ENCODE data around the gene RSF1.

RSF1 gene

GRCh38 chr11:77749232-77749631 lies 71.3 kb downstream of the RSF1 start:
- no peak for DNase-seq

GRCh38 chr11:77748266-77748665 lies 72.3 kb downstream of the RSF1 start:
- DNase-seq, result no peak

- DNase-seq, result no peak
Observed at GRCh38 chr11:77747381-77747969, 73.0 kb downstream of the RSF1 start.

GRCh38 chr11:77736473-77736872 lies 84.0 kb downstream of the RSF1 start:
- DNase-seq, result no peak

- no peak for DNase-seq
Observed at GRCh38 chr11:77734890-77735289, 85.6 kb downstream of the RSF1 start.

- DNase-seq, result no peak
Observed at GRCh38 chr11:77732143-77732542, 88.4 kb downstream of the RSF1 start.

GRCh38 chr11:77730789-77731188 lies 89.7 kb downstream of the RSF1 start:
- DNase-seq, result no peak

GRCh38 chr11:77729063-77729462 lies 91.5 kb downstream of the RSF1 start:
- no peak for DNase-seq

- DNase-seq, result no peak
Observed at GRCh38 chr11:77728203-77728786, 92.2 kb downstream of the RSF1 start.

- no peak for DNase-seq
Observed at GRCh38 chr11:77726524-77726923, 94.0 kb downstream of the RSF1 start.

GRCh38 chr11:77725433-77725832 lies 95.1 kb downstream of the RSF1 start:
- DNase-seq, result no peak

- DNase-seq, result no peak
Observed at GRCh38 chr11:77724636-77725035, 95.9 kb downstream of the RSF1 start.

GRCh38 chr11:77723024-77723423 lies 97.5 kb downstream of the RSF1 start:
- no peak for DNase-seq

- no peak for DNase-seq
Observed at GRCh38 chr11:77710358-77710757, 110.2 kb downstream of the RSF1 start.

- no peak for DNase-seq
Observed at GRCh38 chr11:77705876-77706579, 114.5 kb downstream of the RSF1 start.

- no peak for DNase-seq
Observed at GRCh38 chr11:77705195-77705875, 115.2 kb downstream of the RSF1 start.

GRCh38 chr11:77704029-77704428 lies 116.5 kb downstream of the RSF1 start:
- no peak for DNase-seq

- DNase-seq, result no peak
Observed at GRCh38 chr11:77699425-77699824, 121.1 kb downstream of the RSF1 start.

- DNase-seq, result no peak
Observed at GRCh38 chr11:77698896-77699295, 121.6 kb downstream of the RSF1 start.

GRCh38 chr11:77697865-77698264 lies 122.7 kb downstream of the RSF1 start:
- no peak for DNase-seq

- no peak for DNase-seq
Observed at GRCh38 chr11:77695417-77695816, 125.1 kb downstream of the RSF1 start.

- no peak for DNase-seq
Observed at GRCh38 chr11:77690649-77691048, 129.9 kb downstream of the RSF1 start.

- DNase-seq, result no peak
Observed at GRCh38 chr11:77687088-77687487, 133.4 kb downstream of the RSF1 start.

- no peak for DNase-seq
Observed at GRCh38 chr11:77677138-77677537, 143.4 kb downstream of the RSF1 start.
